Keratinocyte (primary cell): ENCODE measurements around the gene BARX1. TPM values are rescaled to one million over a fixed set of nuclear protein-coding genes. Genes with fewer than 3 reads are reported as not detected.

Experiments
- DNase-seq: peaks from one replicate; pipeline ENCODE4 v3.0.0-alpha.2; 2011; ENCODE audit warnings: low read depth, missing footprints, low spot score
- FAIRE-seq: peaks from 2 replicates; lab custom pipeline; 2011; peaks lifted over from hg19 to GRCh38; lab: Jason Lieb, UNC
- H2AFZ ChIP-seq: 2 replicates; pipeline ENCODE4 v1.6.0; 2012; ENCODE audit warnings: low read length, control low read depth, inconsistent platforms; ENCODE audit not compliant: control insufficient read depth
- H3K27ac ChIP-seq: 2 replicates; pipeline ENCODE4 v1.5.1; 2011; ENCODE audit warnings: low read length; ENCODE audit not compliant: control insufficient read depth, insufficient read depth
- H3K27me3 ChIP-seq: 3 replicates; pipeline ENCODE4 v1.6.0; 2011; ENCODE audit warnings: low read length; ENCODE audit not compliant: control insufficient read depth, insufficient read depth; ENCODE audit errors: extremely low read depth
- H3K36me3 ChIP-seq, 2 experiments: 2 replicates in 1 of 2; 3 replicates in 1 of 2; pipeline ENCODE4 v1.5.1; 2011; ENCODE audit warnings: low read length in 2 of 2, mild to moderate bottlenecking in 1 of 2; ENCODE audit not compliant: control insufficient read depth in 2 of 2, insufficient read depth in 2 of 2; ENCODE audit errors: extremely low read depth in 1 of 2
- H3K4me1 ChIP-seq: 3 replicates; pipeline ENCODE4 v1.5.1; 2011; ENCODE audit warnings: low read length; ENCODE audit not compliant: control insufficient read depth, insufficient read depth; ENCODE audit errors: extremely low read depth
- H3K4me2 ChIP-seq: 3 replicates; pipeline ENCODE4 v1.6.0; 2011; ENCODE audit warnings: low read depth, low read length; ENCODE audit not compliant: control insufficient read depth, insufficient read depth; ENCODE audit errors: extremely low read depth
- H3K4me3 ChIP-seq, 3 experiments: fragments of 200-600 bp in 1 of 3; sonication (generic) in 1 of 3; 2 replicates in 2 of 3; 3 replicates in 1 of 3; pipeline ENCODE4 v1.5.1; 2011 to 2016; ENCODE audit warnings: low read length in 3 of 3, mild to moderate bottlenecking in 3 of 3, control low read depth in 2 of 3, inconsistent platforms in 1 of 3, low read depth in 1 of 3, mixed read lengths in 1 of 3, mixed run types in 1 of 3, moderate library complexity in 1 of 3; ENCODE audit not compliant: control insufficient read depth in 2 of 3, insufficient read depth in 2 of 3; ENCODE audit errors: extremely low read depth in 1 of 3
- H3K79me2 ChIP-seq: 2 replicates; pipeline ENCODE4 v1.6.0; 2012; ENCODE audit warnings: low read length; ENCODE audit not compliant: control insufficient read depth, insufficient read depth
- H3K9ac ChIP-seq: 3 replicates; pipeline ENCODE4 v1.6.0; 2011; ENCODE audit warnings: low read length; ENCODE audit not compliant: control insufficient read depth, insufficient read depth; ENCODE audit errors: extremely low read depth
- H3K9me1 ChIP-seq: 3 replicates; pipeline ENCODE4 v1.6.0; 2011; ENCODE audit warnings: low read length; ENCODE audit not compliant: control insufficient read depth, insufficient read depth; ENCODE audit errors: extremely low read depth
- H3K9me3 ChIP-seq: 2 replicates; pipeline ENCODE4 v1.5.1; 2012; ENCODE audit warnings: low read depth, low read length; ENCODE audit not compliant: control insufficient read depth
- H4K20me1 ChIP-seq: 3 replicates; pipeline ENCODE4 v1.6.0; 2011; ENCODE audit warnings: low read length; ENCODE audit not compliant: control insufficient read depth, insufficient read depth; ENCODE audit errors: extremely low read depth
- CTCF ChIP-seq, 3 experiments: IDR thresholded peaks in 1 of 3; conservative IDR thresholded peaks in 1 of 3; optimal IDR thresholded peaks in 1 of 3; 2 replicates in 2 of 3; 3 replicates in 1 of 3; pipeline versions ENCODE3 to v1.5.1; 2011; ENCODE audit warnings: low read length in 3 of 3, mild to moderate bottlenecking in 3 of 3, moderate library complexity in 2 of 3, control low read depth in 1 of 3, inconsistent platforms in 1 of 3; ENCODE audit not compliant: insufficient read depth in 2 of 3; ENCODE audit errors: extremely low read depth in 1 of 3
- EZH2 ChIP-seq: IDR thresholded peaks from one replicate; pipeline ENCODE4 v1.6.1; 2012; ENCODE audit warnings: inconsistent platforms, mild to moderate bottlenecking, low read length, moderate library complexity
- dilution Hi-C: fragments of 300-500 bp; cut with MboI; formaldehyde crosslinking; loops from one replicate; pipeline ENCODE4 v1.7.0; 2020; ENCODE audit warnings: low sequenced_read_pairs; ENCODE audit not compliant: extremely low pct_ligation_motif_present
- polyA plus RNA-seq, 5 experiments: library from polyadenylated mRNA; depleted of rRNA in 3 of 5; stranded (reverse) in 3 of 5; stranded (forward) in 1 of 5; unstranded in 1 of 5; fragments of >200 nt; gene quantifications; 1 replicate in 1 of 5; 2 replicates in 3 of 5; 3 replicates in 1 of 5; pipeline versions ENCODE4 v1.2.1 to v1.2.3, GENCODE V29; 2011 to 2012; ENCODE audit warnings: missing spikeins in 2 of 5, low read depth in 1 of 5, low replicate concordance in 1 of 5

BARX1 gene
- polyA plus RNA-seq, 1 donor (not counting 4 experiments of a cell fraction or from before 2014, with no cell fraction given) = not detected

GRCh38 chr9:93949694-93950449 lies 5.3 kb downstream of the BARX1 start:
- peaks cover 4% of the 10 kb centered on the region for H3K9me3 ChIP-seq
- no peak overlapping the region for H3K4me3 ChIP-seq
- H3K79me2 ChIP-seq = no peaks in the 10 kb centered on the region
- FAIRE-seq = no peak
- H2AFZ ChIP-seq = no peak overlapping the region
- DNase-seq = no peak
- no peaks in the 10 kb centered on the region for H4K20me1 ChIP-seq
- H3K4me1 ChIP-seq = peaks cover 5% of the 10 kb centered on the region
- no peak overlapping the region for H3K4me2 ChIP-seq
- peaks cover 98% of the 10 kb centered on the region for H3K27me3 ChIP-seq
- no peak for TF ChIP-seq EZH2
- no peak for TF ChIP-seq CTCF (optimal IDR thresholded peaks at IDR 0.05 in 1 of 3, IDR thresholded peaks at IDR 0.05 in 1 of 3, conservative IDR thresholded peaks at IDR 0.05 in 1 of 3; ENCODE audit: extremely low read depth in 1 of 3, insufficient read depth in 2 of 3, low read length in 3 of 3)
- H3K27ac ChIP-seq = no peak overlapping the region
- H3K9me1 ChIP-seq = no peaks in the 10 kb centered on the region
- dilution Hi-C loops = no loop called here
- H3K36me3 ChIP-seq = no peaks in the 10 kb centered on the region
- H3K9ac ChIP-seq = no peak overlapping the region

DNA sequence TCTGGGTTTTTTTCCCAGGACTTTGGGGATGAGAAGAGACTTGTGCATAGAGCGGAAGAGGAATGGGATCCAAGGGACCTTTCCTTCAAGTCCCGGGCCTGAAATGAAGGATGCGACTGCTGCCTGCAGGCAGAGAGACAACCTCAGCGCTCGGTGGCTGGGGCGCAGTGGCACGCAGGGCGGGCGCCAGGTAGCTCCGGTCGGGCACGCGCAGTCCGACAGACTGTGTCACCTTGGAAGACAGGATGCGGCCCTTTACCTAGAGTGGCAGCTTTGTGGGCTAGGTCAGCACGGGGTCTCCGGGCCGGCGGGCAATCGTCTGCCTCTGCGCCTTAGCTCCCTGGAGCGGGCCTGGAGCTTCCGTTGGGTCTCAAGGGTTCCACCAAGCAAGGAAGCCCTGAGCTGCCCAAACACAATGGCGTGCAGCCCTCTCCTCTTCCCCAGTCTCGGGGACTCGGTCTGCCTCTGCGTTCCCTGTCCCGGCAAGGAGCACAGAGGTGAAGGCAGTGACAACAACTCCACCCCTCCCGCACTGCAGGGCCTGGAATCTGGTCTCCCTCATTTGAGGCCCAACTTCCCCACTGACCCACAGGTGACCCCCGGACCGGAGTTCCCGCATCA lies 6.0 kb downstream of the BARX1 start:
- Histone ChIP-seq H3K4me3 (no peak overlapping the region), H4K20me1 (no peaks in the 10 kb centered on the region), H3K79me2 (no peaks in the 10 kb centered on the region), H3K27ac (no peak overlapping the region), H3K9me1 (no peaks in the 10 kb centered on the region), H3K4me1 (peaks cover 5% of the 10 kb centered on the region), H3K36me3 (no peaks in the 10 kb centered on the region), H2AFZ (no peak overlapping the region), H3K9ac (no peak overlapping the region), H3K9me3 (peaks cover 4% of the 10 kb centered on the region), H3K27me3 (peaks cover 98% of the 10 kb centered on the region), H3K4me2 (no peak overlapping the region)
- TF ChIP-seq CTCF (optimal IDR thresholded peaks at IDR 0.05 in 1 of 3, IDR thresholded peaks at IDR 0.05 in 1 of 3, conservative IDR thresholded peaks at IDR 0.05 in 1 of 3; ENCODE audit: extremely low read depth in 1 of 3, insufficient read depth in 2 of 3, low read length in 3 of 3) (no peak), EZH2 (peak; percentile 34)
- dilution Hi-C loops = no loop called here
- no peak for DNase-seq
- FAIRE-seq = no peak
